ENCODE measurements around the gene CLCN5. TPM values are rescaled to one million over a fixed set of nuclear protein-coding genes. Genes with fewer than 3 reads are reported as not detected.

Gene CLCN5
- total and polyA plus RNA-seq, 2 donors, result 1.6 to 2.6 TPM

DNA sequence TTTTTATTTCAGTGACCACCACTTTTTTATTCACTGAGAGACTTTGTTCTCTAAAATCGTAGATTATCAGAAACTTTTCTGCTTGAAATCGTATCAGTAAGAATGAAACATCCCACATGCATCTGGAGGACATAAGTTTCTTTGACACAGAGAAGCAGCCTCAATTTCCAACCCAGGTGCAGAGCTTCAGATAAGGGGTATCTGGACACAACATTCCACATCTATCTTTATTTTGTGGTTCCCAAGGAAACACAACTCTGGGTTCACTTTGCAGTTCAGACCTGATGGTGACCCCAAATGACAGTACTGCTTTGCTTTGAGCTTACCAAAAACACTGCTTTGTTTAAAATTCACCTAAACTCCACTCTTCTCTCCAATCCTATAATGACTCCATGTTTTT, 1.3 kb upstream of the CLCN5 start:
- Histone ChIP-seq H3K9me3 (ENCODE audit: control insufficient read depth in 2 of 2, insufficient read depth in 1 of 2, low read length in 1 of 2) (no peaks in the 10 kb centered on the region), H3K36me3 (ENCODE audit: control insufficient read depth in 2 of 2, insufficient read depth in 2 of 2, low read length in 1 of 2) (no peaks in the 10 kb centered on the region), H3K27ac (ENCODE audit: low read depth in 1 of 2, low read length in 1 of 2) (no peak overlapping the region), H3K4me1 (ENCODE audit: control insufficient read depth in 2 of 2, insufficient read depth in 2 of 2, low read length in 2 of 2) (no peaks in the 10 kb centered on the region), H3K4me3 (ENCODE audit: low read length in 2 of 2) (no peak overlapping the region), H3K27me3 (ENCODE audit: control insufficient read depth in 2 of 2, insufficient read depth in 1 of 2, low read length in 1 of 2) (peaks cover 0 to 7% of the 10 kb centered on the region in 2 donors)
- WGBS, result 98% methylated on average over 2 of the region's 2 CpGs
- DNase-seq (ENCODE audit: low read depth in 6 of 9, low spot score in 9 of 9), result no peak

DNA sequence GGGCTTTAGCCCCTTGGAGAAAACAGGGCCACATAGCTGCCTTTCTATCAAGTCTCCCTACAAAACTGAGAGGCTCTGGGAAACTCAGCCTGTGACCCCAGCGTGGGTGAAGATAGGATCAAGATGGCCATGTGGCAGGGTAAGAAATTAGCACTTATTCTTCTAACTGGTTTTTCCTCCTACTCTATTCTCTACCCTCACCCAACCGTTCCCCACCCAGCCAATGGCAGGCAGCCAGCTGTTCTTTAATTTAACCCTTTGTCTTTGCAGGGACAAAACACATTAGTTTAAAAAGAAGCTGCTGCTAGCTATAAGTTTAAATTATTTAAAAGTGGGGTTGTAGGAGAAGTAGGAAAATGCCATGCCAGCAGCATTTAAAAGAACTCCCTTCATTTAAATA, 2.8 kb downstream of the CLCN5 start:
- 78% methylated on average over 2 of the region's 2 CpGs for WGBS
- H3K27ac ChIP-seq (ENCODE audit: low read depth in 1 of 2, low read length in 1 of 2), result no peak overlapping the region
- peaks cover 0 to 7% of the 10 kb centered on the region in 2 donors for H3K27me3 ChIP-seq (ENCODE audit: control insufficient read depth in 2 of 2, insufficient read depth in 1 of 2, low read length in 1 of 2)
- H3K36me3 ChIP-seq (ENCODE audit: control insufficient read depth in 2 of 2, insufficient read depth in 2 of 2, low read length in 1 of 2), result no peaks in the 10 kb centered on the region
- H3K4me1 ChIP-seq (ENCODE audit: control insufficient read depth in 2 of 2, insufficient read depth in 2 of 2, low read length in 2 of 2), result no peaks in the 10 kb centered on the region
- no peak overlapping the region for H3K4me3 ChIP-seq (ENCODE audit: low read length in 2 of 2)
- no peak for DNase-seq (ENCODE audit: low read depth in 6 of 9, low spot score in 9 of 9)
- no peaks in the 10 kb centered on the region for H3K9me3 ChIP-seq (ENCODE audit: control insufficient read depth in 2 of 2, insufficient read depth in 1 of 2, low read length in 1 of 2)

GRCh38 chrX:49930039-49930438, 7.6 kb downstream of the CLCN5 start:
- WGBS, result 92% methylated on average over 1 of the region's 1 CpG
- Histone ChIP-seq H3K36me3 (ENCODE audit: control insufficient read depth in 2 of 2, insufficient read depth in 2 of 2, low read length in 1 of 2) (no peaks in the 10 kb centered on the region), H3K9me3 (ENCODE audit: control insufficient read depth in 2 of 2, insufficient read depth in 1 of 2, low read length in 1 of 2) (no peaks in the 10 kb centered on the region), H3K4me3 (ENCODE audit: low read length in 2 of 2) (no peak overlapping the region), H3K4me1 (ENCODE audit: control insufficient read depth in 2 of 2, insufficient read depth in 2 of 2, low read length in 2 of 2) (no peaks in the 10 kb centered on the region), H3K27me3 (ENCODE audit: control insufficient read depth in 2 of 2, insufficient read depth in 1 of 2, low read length in 1 of 2) (no peaks in the 10 kb centered on the region), H3K27ac (ENCODE audit: low read depth in 1 of 2, low read length in 1 of 2) (no peak overlapping the region)
- DNase-seq (ENCODE audit: low read depth in 6 of 9, low spot score in 9 of 9), result no peak

GRCh38 chrX:49932791-49933190, 10.4 kb downstream of the CLCN5 start:
- no peaks in the 10 kb centered on the region for H3K9me3 ChIP-seq (ENCODE audit: control insufficient read depth in 2 of 2, insufficient read depth in 1 of 2, low read length in 1 of 2)
- H3K4me1 ChIP-seq (ENCODE audit: control insufficient read depth in 2 of 2, insufficient read depth in 2 of 2, low read length in 2 of 2), result no peaks in the 10 kb centered on the region
- no peaks in the 10 kb centered on the region for H3K27me3 ChIP-seq (ENCODE audit: control insufficient read depth in 2 of 2, insufficient read depth in 1 of 2, low read length in 1 of 2)
- DNase-seq (ENCODE audit: low read depth in 6 of 9, low spot score in 9 of 9), result no peak
- no peak overlapping the region for H3K27ac ChIP-seq (ENCODE audit: low read depth in 1 of 2, low read length in 1 of 2)
- H3K36me3 ChIP-seq (ENCODE audit: control insufficient read depth in 2 of 2, insufficient read depth in 2 of 2, low read length in 1 of 2), result no peaks in the 10 kb centered on the region
- no peak overlapping the region for H3K4me3 ChIP-seq (ENCODE audit: low read length in 2 of 2)
- 93% methylated on average over 2 of the region's 2 CpGs for WGBS

- no peak overlapping the region for H3K4me3 ChIP-seq (ENCODE audit: low read length in 2 of 2)
- no peaks in the 10 kb centered on the region for H3K4me1 ChIP-seq (ENCODE audit: control insufficient read depth in 2 of 2, insufficient read depth in 2 of 2, low read length in 2 of 2)
- no peaks in the 10 kb centered on the region for H3K36me3 ChIP-seq (ENCODE audit: control insufficient read depth in 2 of 2, insufficient read depth in 2 of 2, low read length in 1 of 2)
- H3K27ac ChIP-seq (ENCODE audit: low read depth in 1 of 2, low read length in 1 of 2), result no peak overlapping the region
- no peak for DNase-seq (ENCODE audit: low read depth in 6 of 9, low spot score in 9 of 9)
- WGBS, result 75% methylated on average over 3 of the region's 3 CpGs
- H3K27me3 ChIP-seq (ENCODE audit: control insufficient read depth in 2 of 2, insufficient read depth in 1 of 2, low read length in 1 of 2), result no peaks in the 10 kb centered on the region
- H3K9me3 ChIP-seq (ENCODE audit: control insufficient read depth in 2 of 2, insufficient read depth in 1 of 2, low read length in 1 of 2), result no peaks in the 10 kb centered on the region
These were observed 11.8 kb downstream of the CLCN5 start for GRCh38 chrX:49934148-49934547.

DNA sequence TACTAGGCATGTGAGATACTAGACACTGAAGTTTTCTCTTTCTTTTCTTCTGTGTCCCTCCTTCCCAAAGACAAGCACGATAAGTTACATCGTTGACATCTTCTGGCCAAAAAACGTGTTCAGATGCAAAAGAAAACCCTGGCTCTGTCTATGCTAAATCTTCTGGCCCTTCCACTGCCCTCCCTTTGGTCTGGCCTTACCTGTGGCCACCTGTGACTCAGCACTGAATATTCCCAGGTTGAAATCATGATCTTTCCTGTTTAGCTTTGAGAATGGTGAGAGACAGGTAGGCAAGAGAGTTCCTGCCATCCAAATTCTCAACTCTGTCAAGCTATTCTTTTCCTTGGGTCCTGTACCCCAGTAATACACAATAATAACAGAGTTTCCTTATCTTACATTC, 12.3 kb downstream of the CLCN5 start:
- H3K9me3 ChIP-seq (ENCODE audit: control insufficient read depth in 2 of 2, insufficient read depth in 1 of 2, low read length in 1 of 2), result no peaks in the 10 kb centered on the region
- 96% methylated on average over 3 of the region's 3 CpGs for WGBS
- H3K36me3 ChIP-seq (ENCODE audit: control insufficient read depth in 2 of 2, insufficient read depth in 2 of 2, low read length in 1 of 2), result no peaks in the 10 kb centered on the region
- no peaks in the 10 kb centered on the region for H3K27me3 ChIP-seq (ENCODE audit: control insufficient read depth in 2 of 2, insufficient read depth in 1 of 2, low read length in 1 of 2)
- H3K4me3 ChIP-seq (ENCODE audit: low read length in 2 of 2), result no peak overlapping the region
- no peak for DNase-seq (ENCODE audit: low read depth in 6 of 9, low spot score in 9 of 9)
- no peaks in the 10 kb centered on the region for H3K4me1 ChIP-seq (ENCODE audit: control insufficient read depth in 2 of 2, insufficient read depth in 2 of 2, low read length in 2 of 2)
- no peak overlapping the region for H3K27ac ChIP-seq (ENCODE audit: low read depth in 1 of 2, low read length in 1 of 2)

DNA sequence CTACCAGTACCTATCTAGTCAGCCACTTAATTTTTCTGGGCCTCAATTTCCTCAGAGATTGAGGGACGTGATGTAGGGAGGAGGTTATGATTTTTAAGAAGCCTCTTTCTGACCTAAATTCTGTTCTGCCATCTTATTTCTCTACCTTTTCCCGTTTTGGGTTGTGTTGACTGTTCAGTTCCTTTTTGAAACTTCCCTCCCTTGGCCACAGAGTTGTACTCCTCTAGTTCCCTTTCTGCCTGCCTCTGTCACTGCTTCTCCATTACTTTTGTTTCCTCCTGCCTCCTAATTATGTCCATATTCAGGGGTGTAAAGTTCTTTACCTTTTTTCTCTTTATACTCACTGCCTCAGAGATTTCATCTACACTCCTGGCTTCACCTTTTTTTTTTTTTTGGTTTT, 25.4 kb downstream of the CLCN5 start:
- H3K9me3 ChIP-seq (ENCODE audit: control insufficient read depth in 2 of 2, insufficient read depth in 1 of 2, low read length in 1 of 2), result no peaks in the 10 kb centered on the region
- no peak overlapping the region for H3K4me3 ChIP-seq (ENCODE audit: low read length in 2 of 2)
- no peak overlapping the region for H3K27ac ChIP-seq (ENCODE audit: low read depth in 1 of 2, low read length in 1 of 2)
- H3K4me1 ChIP-seq (ENCODE audit: control insufficient read depth in 2 of 2, insufficient read depth in 2 of 2, low read length in 2 of 2), result no peaks in the 10 kb centered on the region
- DNase-seq (ENCODE audit: low read depth in 6 of 9, low spot score in 9 of 9), result no peak
- H3K27me3 ChIP-seq (ENCODE audit: control insufficient read depth in 2 of 2, insufficient read depth in 1 of 2, low read length in 1 of 2), result no peaks in the 10 kb centered on the region
- no peaks in the 10 kb centered on the region for H3K36me3 ChIP-seq (ENCODE audit: control insufficient read depth in 2 of 2, insufficient read depth in 2 of 2, low read length in 1 of 2)
- 43% methylated on average over 2 of the region's 2 CpGs for WGBS

DNA sequence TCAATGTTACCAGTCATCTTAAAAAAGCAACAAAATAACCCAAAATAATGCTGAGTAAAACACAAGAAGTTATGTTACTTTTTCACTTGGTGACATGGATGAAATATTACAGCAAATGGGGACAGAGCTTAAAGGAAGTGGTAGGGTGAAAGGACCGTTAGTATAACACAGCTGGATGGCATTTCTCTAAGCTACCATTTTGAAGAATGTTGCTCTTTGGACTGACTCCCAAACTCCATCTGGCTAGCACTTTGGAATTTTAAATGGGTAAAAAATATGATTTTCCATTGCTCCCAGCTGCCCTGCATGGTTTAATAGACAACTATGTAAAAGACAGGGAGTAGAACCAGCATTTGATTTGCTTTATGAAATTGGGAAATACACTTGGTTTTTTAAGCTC, 27.6 kb downstream of the CLCN5 start:
- no peak overlapping the region for H3K27ac ChIP-seq (ENCODE audit: low read depth in 1 of 2, low read length in 1 of 2)
- DNase-seq (ENCODE audit: low read depth in 6 of 9, low spot score in 9 of 9), result no peak
- WGBS, result 97% methylated on average over 1 of the region's 1 CpG

GRCh38 chrX:49951524-49952193, 29.3 kb downstream of the CLCN5 start:
- DNase-seq (ENCODE audit: low read depth in 6 of 9, low spot score in 9 of 9), result no peak
- Histone ChIP-seq H3K4me3 (ENCODE audit: low read length in 2 of 2) (no peak overlapping the region), H3K4me1 (ENCODE audit: control insufficient read depth in 2 of 2, insufficient read depth in 2 of 2, low read length in 2 of 2) (no peaks in the 10 kb centered on the region), H3K27ac (ENCODE audit: low read depth in 1 of 2, low read length in 1 of 2) (no peak overlapping the region), H3K36me3 (ENCODE audit: control insufficient read depth in 2 of 2, insufficient read depth in 2 of 2, low read length in 1 of 2) (no peaks in the 10 kb centered on the region), H3K27me3 (ENCODE audit: control insufficient read depth in 2 of 2, insufficient read depth in 1 of 2, low read length in 1 of 2) (no peaks in the 10 kb centered on the region), H3K9me3 (ENCODE audit: control insufficient read depth in 2 of 2, insufficient read depth in 1 of 2, low read length in 1 of 2) (no peaks in the 10 kb centered on the region)
- WGBS, result 89% methylated on average over 1 of the region's 1 CpG

More for the DNA sequence above, 27.6 kb downstream of the CLCN5 start:
- H3K4me1 ChIP-seq (ENCODE audit: control insufficient read depth in 2 of 2, insufficient read depth in 2 of 2, low read length in 2 of 2), result no peaks in the 10 kb centered on the region
- no peaks in the 10 kb centered on the region for H3K36me3 ChIP-seq (ENCODE audit: control insufficient read depth in 2 of 2, insufficient read depth in 2 of 2, low read length in 1 of 2)
- H3K9me3 ChIP-seq (ENCODE audit: control insufficient read depth in 2 of 2, insufficient read depth in 1 of 2, low read length in 1 of 2), result no peaks in the 10 kb centered on the region
- no peaks in the 10 kb centered on the region for H3K27me3 ChIP-seq (ENCODE audit: control insufficient read depth in 2 of 2, insufficient read depth in 1 of 2, low read length in 1 of 2)
- no peak overlapping the region for H3K4me3 ChIP-seq (ENCODE audit: low read length in 2 of 2)
